MM.1S (cell line): ENCODE results near the gene CLRN2.

Source experiments
- DNase-seq: peaks from one replicate; pipeline ENCODE4 v3.0.0-alpha.2; 2015
- H2AFZ ChIP-seq: fragments of 300-600 bp; sonication (generic); 2 replicates; pipeline ENCODE4 v1.6.0; 2016; ENCODE audit warnings: antibody characterized with exemption, low read length
- H3F3A ChIP-seq: fragments of 300-600 bp; sonication (generic); 2 replicates; pipeline ENCODE4 v1.6.1; 2016; ENCODE audit warnings: mild to moderate bottlenecking, antibody characterized with exemption, low read length, moderate library complexity, mixed read lengths; ENCODE audit not compliant: insufficient read depth
- H3K27ac ChIP-seq: fragments of 300-600 bp; sonication (generic); 2 replicates; pipeline ENCODE4 v1.5.1; 2016; ENCODE audit warnings: mild to moderate bottlenecking, low read length
- H3K27me3 ChIP-seq: fragments of 300-600 bp; sonication (generic); replicated peaks from 2 replicates; pipeline ENCODE4 v1.6.0; 2016; ENCODE audit warnings: low read length; ENCODE audit not compliant: insufficient read depth
- H3K36me3 ChIP-seq: fragments of 300-600 bp; sonication (generic); replicated peaks from 2 replicates; pipeline ENCODE4 v1.6.1; 2016; ENCODE audit warnings: mild to moderate bottlenecking, low read length, mixed read lengths; ENCODE audit not compliant: insufficient read depth
- H3K4me1 ChIP-seq: fragments of 300-600 bp; sonication (generic); 2 replicates; pipeline ENCODE4 v1.6.1; 2016; ENCODE audit warnings: low read length, mixed read lengths
- H3K4me2 ChIP-seq: fragments of 300-600 bp; sonication (generic); 2 replicates; pipeline ENCODE4 v1.6.0; 2016; ENCODE audit warnings: low read depth, low read length
- H3K4me3 ChIP-seq: fragments of 300-600 bp; sonication (generic); 2 replicates; pipeline ENCODE4 v1.5.1; 2016; ENCODE audit warnings: low read length, mixed read lengths
- H3K79me2 ChIP-seq: fragments of 300-600 bp; sonication (generic); 2 replicates; pipeline ENCODE4 v1.6.1; 2016; ENCODE audit warnings: mixed run types, low read length, mixed read lengths
- H3K9ac ChIP-seq: fragments of 300-600 bp; sonication (generic); 2 replicates; pipeline ENCODE4 v1.6.1; 2016; ENCODE audit warnings: low read length, mixed read lengths
- H3K9me2 ChIP-seq: fragments of 300-600 bp; sonication (generic); replicated peaks from 2 replicates; pipeline ENCODE4 v1.6.1; 2016; ENCODE audit warnings: mild to moderate bottlenecking, low read length, mixed read lengths; ENCODE audit not compliant: insufficient read depth
- H3K9me3 ChIP-seq: fragments of 300-600 bp; sonication (generic); replicated peaks from 2 replicates; pipeline ENCODE4 v1.6.1; 2016; ENCODE audit warnings: mild to moderate bottlenecking, low read length, mixed read lengths; ENCODE audit not compliant: insufficient read depth
- H4K20me1 ChIP-seq: fragments of 300-600 bp; sonication (generic); 2 replicates; pipeline ENCODE4 v1.6.1; 2016; ENCODE audit warnings: mild to moderate bottlenecking, low read length, moderate library complexity, mixed read lengths; ENCODE audit not compliant: insufficient read depth
- EZH2 ChIP-seq: fragments of 300-600 bp; sonication (generic); optimal IDR thresholded peaks from 2 replicates; pipeline ENCODE3; 2017; ENCODE audit warnings: low read depth, mild to moderate bottlenecking, antibody characterized with exemption, low read length, mixed read lengths
- EZH2phosphoT487 ChIP-seq: fragments of 300-600 bp; sonication (generic); IDR thresholded peaks from 2 replicates; pipeline ENCODE4 v1.6.1; 2018; ENCODE audit warnings: antibody characterized with exemption, low read length
- TF ChIP-seq, protein P1 (sequence below): fragments of 300-600 bp; sonication (generic); IDR thresholded peaks from 2 replicates; pipeline ENCODE4 v1.5.1; 2016; ENCODE audit warnings: antibody characterized with exemption, low read length, mixed read lengths

CLRN2 gene

DNA sequence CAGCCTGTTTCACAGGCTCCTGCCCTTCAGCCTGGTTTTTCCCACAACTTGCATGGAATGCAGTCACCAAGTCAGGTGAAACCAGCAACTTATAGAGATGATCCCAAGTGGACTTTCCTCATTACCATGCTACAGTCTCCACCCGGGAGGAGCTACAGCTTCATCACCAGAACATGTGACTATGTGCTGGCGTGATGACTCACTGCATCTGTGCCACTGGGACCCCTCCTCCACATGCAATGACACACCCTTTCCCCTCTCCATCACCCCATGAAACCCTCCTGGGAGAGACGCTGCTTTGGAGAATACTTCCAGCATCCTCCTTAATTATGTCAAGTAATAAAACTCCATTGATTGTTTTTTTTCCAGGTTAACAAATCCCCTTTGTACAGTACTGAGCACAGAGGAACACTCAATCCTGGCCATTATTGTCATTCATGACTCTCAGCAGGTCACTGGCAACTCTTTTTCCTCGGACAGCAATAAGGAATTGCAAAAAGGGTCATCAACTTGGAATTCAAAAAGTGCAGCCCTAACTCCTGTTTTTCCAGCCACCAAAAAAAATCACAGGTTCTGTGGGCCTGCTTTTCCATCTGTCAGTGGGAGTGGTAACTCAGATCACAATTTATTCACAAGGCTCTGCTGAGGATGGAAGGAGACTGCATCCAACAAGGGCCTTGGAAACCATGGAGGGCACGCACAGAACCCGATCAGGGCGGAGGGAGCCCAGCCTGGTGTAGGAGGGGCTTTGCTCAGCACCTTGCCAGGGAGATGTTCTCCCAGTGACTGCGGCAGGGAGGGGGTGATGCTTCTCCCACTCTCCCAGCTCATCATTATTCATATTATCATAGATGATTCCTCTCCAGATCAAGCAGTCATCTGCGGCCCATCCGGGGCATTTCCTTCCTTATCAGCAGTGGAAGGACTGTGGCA is 20.4 kb upstream of the CLRN2 start:
- peaks cover 3% of the 10 kb centered on the region; the same call in 1 of the 2 replicates for H3K36me3 ChIP-seq

GRCh38 chr4:17497890-17498523 is 17.0 kb upstream of the CLRN2 start:
- Histone ChIP-seq H4K20me1 (no peaks in the 10 kb centered on the region), H3K36me3 (no peaks in the 10 kb centered on the region; the same call in 1 of the 2 replicates)
- no peak for DNase-seq

More for the DNA sequence above, 20.4 kb upstream of the CLRN2 start:
- no peak overlapping the region for H3K9ac ChIP-seq
- H3K4me2 ChIP-seq, result no peak overlapping the region
- no peaks in the 10 kb centered on the region for H3K79me2 ChIP-seq
- H3K4me3 ChIP-seq, result no peak overlapping the region
- H4K20me1 ChIP-seq, result no peaks in the 10 kb centered on the region
- H3K4me1 ChIP-seq, result no peaks in the 10 kb centered on the region
- H3K9me3 ChIP-seq, result no peaks in the 10 kb centered on the region
- TF ChIP-seq EZH2phosphoT487 (no peak), EZH2 (no peak)
- TF ChIP-seq, protein P1, sequence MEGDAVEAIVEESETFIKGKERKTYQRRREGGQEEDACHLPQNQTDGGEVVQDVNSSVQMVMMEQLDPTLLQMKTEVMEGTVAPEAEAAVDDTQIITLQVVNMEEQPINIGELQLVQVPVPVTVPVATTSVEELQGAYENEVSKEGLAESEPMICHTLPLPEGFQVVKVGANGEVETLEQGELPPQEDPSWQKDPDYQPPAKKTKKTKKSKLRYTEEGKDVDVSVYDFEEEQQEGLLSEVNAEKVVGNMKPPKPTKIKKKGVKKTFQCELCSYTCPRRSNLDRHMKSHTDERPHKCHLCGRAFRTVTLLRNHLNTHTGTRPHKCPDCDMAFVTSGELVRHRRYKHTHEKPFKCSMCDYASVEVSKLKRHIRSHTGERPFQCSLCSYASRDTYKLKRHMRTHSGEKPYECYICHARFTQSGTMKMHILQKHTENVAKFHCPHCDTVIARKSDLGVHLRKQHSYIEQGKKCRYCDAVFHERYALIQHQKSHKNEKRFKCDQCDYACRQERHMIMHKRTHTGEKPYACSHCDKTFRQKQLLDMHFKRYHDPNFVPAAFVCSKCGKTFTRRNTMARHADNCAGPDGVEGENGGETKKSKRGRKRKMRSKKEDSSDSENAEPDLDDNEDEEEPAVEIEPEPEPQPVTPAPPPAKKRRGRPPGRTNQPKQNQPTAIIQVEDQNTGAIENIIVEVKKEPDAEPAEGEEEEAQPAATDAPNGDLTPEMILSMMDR, result no peak
- H3K27ac ChIP-seq, result no peak overlapping the region
- no peaks in the 10 kb centered on the region for H3F3A ChIP-seq
- no peak for DNase-seq
- H3K9me2 ChIP-seq, result no peaks in the 10 kb centered on the region
- no peak overlapping the region for H2AFZ ChIP-seq
- H3K27me3 ChIP-seq, result no peaks in the 10 kb centered on the region

DNA sequence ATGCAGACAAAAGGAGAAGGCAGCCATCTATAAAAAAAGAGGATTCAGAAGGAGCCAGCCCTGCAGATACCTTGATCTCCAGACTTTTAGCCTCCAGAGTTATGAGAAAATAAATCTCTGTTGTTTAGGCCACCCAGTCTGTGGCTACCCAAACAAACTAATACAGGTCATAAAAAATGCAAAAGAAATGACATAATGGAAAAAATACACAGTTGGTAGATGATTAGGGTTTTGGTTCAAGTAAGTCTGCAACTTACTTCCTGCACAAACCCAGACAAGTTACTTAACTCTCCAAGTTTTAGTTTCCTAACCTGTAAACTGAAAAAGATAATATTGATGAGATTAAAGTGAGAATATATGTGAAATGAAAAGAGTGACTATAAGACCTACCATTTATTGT is 14.4 kb upstream of the CLRN2 start:
- Histone ChIP-seq H3K9me3 (no peaks in the 10 kb centered on the region), H3K27ac (no peak overlapping the region), H3K27me3 (no peaks in the 10 kb centered on the region), H3F3A (no peaks in the 10 kb centered on the region), H3K79me2 (no peaks in the 10 kb centered on the region; the same call in 1 of the 2 replicates), H3K4me1 (no peaks in the 10 kb centered on the region), H3K4me3 (no peak overlapping the region), H3K36me3 (no peaks in the 10 kb centered on the region; the same call in 1 of the 2 replicates), H3K4me2 (no peak overlapping the region), H2AFZ (no peak overlapping the region), H3K9ac (no peak overlapping the region), H4K20me1 (no peaks in the 10 kb centered on the region), H3K9me2 (no peaks in the 10 kb centered on the region)
- TF ChIP-seq EZH2 (no peak), EZH2phosphoT487 (no peak)
- TF ChIP-seq, protein P1, result no peak
- DNase-seq, result no peak

More at GRCh38 chr4:17497890-17498523, 17.0 kb upstream of the CLRN2 start:
- no peak overlapping the region for H2AFZ ChIP-seq
- H3K79me2 ChIP-seq, result no peaks in the 10 kb centered on the region
- no peaks in the 10 kb centered on the region for H3K9me3 ChIP-seq
- no peak overlapping the region for H3K9ac ChIP-seq
- H3K4me1 ChIP-seq, result no peaks in the 10 kb centered on the region
- no peak overlapping the region for H3K4me2 ChIP-seq
- H3K4me3 ChIP-seq, result no peak overlapping the region
- H3K27ac ChIP-seq, result no peak overlapping the region
- no peaks in the 10 kb centered on the region for H3F3A ChIP-seq
- no peaks in the 10 kb centered on the region for H3K27me3 ChIP-seq
- TF ChIP-seq EZH2phosphoT487 (no peak), EZH2 (no peak)
- TF ChIP-seq, protein P1, result no peak
- H3K9me2 ChIP-seq, result no peaks in the 10 kb centered on the region
